CD4-positive, alpha-beta T cell treated with Interleukin-17A for 4 hours (primary cell): Measurements from ENCODE around the gene ELAPOR2.
"Not testable (repeated sequence)": the region's sequence is repeated elsewhere in the genome, so short reads cannot be mapped to it uniquely, and the experiment has no call there.

Source experiments
- DNase-seq: peaks from one replicate; pipeline ENCODE4 v3.0.0-alpha.2; 2020; ENCODE audit warnings: mixed read lengths

Gene ELAPOR2

DNA sequence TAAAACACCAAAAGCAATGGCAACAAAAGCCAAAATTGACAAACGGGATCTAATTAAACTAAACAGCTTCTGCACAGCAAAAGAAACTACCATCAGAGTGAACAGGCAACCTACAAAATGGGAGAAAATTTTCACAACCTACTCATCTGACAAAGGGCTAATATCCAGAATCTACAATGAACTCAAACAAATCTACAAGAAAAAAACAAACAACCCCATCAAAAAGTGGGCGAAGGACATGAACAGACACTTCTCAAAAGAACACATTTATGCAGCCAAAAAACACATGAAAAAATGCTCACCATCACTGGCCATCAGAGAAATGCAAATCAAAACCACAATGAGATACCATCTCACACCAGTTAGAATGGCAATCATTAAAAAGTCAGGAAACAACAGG, 14.7 kb downstream of the ELAPOR2 start:
- not testable (repeated sequence) for DNase-seq

DNA sequence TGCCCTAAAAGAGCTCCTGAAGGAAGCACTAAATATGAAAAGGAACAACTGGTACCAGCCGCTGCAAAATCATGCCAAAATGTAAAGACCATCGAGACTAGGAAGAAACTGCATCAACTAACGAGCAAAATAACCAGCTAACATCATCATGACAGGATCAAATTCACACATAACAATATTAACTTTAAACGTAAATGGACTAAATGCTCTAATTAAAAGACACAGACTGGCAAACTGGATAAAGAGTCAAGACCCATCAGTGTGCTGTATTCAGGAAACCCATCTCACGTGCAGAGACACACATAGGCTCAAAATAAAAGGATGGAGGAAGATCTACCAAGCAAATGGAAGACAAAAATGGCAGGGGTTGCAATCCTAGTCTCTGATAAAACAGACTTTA, 17.9 kb downstream of the ELAPOR2 start:
- not testable (repeated sequence) for DNase-seq

DNA sequence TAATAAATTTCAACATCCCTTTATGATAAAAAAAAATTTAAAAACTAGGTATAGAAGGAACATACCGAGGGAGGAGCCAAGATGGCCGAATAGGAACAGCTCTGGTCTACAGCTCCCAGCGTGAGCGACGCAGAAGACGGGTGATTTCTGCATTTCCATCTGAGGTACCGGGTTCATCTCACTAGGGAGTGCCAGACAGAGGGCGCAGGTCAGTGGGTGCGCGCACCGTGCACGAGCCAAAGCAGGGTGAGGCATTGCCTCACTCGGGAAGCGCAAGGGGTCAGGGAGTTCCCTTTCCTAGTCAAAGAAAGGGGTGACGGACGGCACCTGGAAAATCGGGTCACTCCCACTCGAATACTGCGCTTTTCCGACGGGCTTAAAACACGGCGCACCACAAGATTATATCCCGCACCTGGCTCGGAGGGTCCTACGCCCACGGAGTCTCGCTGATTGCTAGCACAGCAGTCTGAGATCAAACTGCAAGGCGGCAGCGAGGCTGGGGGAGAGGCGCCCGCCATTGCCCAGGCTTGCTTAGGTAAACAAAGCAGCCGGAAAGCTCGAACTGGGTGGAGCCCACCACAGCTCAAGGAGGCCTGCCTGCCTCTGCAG, 19.7 kb downstream of the ELAPOR2 start:
- not testable (repeated sequence) for DNase-seq

DNA sequence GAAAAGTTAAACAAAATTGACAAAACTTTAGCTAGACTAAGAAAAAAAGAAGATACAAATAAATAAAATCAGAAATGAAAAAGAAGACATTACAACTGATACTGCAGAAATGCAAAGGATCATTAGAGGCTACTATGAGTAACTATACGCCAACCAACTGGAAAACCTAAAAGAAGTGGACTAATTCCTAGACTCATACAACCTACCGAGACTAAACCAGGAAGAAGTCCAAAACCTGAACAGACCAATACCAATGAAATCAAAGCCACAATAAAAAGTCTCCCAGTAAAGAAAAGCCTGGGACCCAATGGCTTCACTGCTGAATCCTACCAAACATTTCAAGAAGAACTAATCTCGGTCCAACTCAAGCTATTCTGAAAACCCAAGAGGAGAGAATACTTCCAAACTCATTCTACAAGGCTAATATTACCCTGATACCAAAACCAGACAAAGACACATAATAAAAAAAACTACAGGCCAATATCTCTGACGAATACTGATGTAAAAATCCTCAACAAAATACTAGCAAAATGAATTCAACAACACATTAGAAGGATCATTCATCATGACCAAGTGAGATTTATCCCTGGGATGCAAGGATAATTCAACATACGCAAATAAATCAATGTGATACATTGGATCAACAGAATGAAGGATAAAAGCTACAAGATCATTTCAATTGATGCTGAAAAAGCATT, 20.3 kb downstream of the ELAPOR2 start:
- DNase-seq: no peak

DNA sequence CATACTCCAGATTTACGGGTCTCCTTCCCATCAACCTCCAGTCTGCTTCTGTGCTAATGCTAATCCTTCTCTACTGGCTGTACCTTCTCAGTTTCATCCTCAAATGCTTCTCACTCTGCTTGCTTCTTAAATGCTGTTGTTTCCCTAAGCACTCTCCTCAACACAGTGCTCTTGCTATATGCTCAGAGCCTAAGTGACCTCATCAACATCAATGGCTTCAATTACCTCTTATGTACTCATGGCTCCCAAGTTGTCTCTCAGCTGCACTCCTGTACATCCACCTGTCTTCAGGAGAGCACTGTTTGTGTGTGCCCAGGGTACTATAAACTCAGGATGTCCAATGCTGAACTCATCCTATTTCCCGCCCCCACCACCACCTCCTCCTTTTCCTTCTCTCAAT, 22.5 kb downstream of the ELAPOR2 start:
- DNase-seq: no peak

DNA sequence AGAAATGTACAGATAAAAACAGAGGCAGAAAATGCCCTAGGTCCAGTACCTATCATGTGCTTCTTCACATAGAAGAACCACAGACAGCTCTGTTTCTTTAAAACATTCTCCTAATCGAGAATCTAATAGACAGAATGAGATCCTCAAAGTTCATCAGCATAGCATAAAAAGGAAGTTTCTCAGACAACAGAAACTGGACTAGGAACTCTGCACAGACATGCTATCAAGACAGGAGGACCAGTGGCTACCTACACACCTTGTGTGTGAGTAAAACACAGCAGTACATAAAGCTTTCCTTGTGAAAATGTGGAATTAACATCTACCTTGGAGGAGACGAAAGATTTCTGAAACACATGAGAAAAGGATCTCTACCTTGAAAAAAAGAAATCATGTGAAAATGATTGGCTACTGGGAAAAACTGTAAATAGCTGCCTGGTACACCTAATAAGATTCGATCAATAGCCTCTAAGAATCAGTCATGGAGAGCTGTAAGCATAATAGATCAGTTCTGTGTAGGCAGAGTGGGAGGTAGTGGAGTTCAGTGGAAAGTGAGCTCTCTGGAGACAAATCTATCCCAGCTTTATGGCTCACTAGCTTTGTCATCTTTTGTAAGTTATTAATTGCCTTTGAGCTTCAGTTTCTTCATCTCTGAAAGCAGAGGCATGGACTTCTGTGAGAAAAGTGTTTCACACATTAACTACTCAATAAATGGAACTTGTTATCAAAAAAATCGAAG, 26.7 kb downstream of the ELAPOR2 start:
- no peak for DNase-seq

DNA sequence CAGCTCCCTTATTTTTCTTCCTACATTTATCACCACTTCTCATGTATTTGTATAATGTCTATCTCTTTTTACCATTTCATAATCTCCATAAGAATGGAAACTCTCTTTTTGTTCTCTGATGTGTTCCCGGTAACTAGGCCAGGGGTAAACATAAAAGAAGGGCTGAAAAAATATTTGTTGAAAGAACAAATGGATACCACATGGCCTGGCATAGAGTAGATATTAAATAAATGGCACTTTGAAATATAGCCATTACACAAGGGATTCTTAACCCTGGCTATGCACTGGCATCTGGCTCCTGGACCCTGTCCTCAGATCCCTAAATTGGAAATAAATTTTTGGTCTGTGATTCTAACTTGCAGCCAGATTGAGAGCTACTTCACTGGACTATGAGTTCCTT, 30.4 kb downstream of the ELAPOR2 start:
- no peak for DNase-seq

DNA sequence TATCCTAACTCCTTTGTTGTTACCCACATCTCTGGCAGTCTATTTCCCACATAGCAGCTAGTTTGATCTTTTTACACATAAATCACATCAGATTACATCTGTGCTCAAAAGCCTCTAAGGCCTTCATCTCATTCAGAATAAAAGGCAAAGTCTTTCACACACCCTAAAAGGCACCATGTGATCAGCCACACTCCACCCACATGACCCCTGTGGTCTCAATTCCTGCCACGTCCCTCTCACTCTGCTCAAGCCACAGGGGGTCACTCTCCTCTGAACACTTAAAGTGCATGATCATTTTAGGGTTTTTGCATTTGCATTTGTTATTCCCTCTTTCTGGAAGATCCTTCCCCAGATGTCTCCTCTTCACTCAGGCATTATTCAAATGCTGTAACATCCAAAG, 30.8 kb downstream of the ELAPOR2 start:
- DNase-seq: no peak

DNA sequence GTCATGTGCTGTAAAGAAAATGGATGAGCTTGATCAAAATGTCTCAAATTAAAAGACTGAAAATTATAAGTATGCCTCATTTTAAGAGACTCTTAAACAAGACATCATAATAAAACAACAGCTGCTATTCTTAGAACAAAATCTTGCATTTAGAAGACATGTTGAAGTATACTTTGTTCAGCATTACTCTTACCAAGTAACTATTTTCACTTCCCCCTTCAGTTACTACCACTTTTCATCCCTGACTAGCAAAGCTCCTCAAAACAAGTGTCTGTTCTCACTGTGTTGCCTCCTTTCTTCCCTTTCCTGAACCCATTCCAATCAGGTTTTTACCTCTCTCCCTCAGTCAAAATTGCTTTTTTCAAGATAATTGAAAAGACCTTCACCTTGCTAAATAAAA, 31.6 kb downstream of the ELAPOR2 start:
- no peak for DNase-seq

DNA sequence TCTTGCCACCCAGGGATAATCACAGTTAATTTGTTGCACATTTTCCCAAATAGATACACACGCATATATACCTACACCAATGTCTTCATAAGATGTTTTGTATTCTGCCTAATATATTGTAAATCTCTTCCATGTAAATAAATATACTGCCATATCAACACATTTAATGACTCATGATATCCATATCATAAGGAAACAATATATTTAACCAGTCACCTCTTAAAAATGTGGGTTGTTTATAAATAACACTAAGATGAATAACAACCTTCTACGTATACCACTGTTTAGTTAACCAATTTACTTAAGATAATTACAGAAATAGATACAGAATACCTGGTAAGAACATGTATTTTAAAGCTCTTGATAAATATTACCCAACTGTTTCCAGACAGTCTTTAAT, 38.2 kb downstream of the ELAPOR2 start:
- no peak for DNase-seq

DNA sequence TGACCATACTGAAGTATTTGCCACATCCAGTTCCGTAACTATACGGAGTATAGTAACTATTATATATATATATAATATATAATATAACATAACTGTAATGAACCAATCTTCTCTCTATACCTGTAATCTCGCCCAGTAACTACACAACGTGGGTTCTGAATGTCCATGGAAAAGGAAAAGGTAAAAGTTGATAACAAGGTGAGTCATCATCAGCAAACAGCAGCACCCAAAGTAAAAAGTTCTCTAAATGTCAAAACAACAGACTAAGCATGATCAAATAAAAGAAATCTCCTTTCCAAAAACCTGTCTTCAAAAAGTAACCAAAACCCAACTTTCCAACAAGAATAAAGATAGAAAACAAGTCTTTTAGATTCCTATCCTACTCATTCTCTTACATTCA, 42.8 kb downstream of the ELAPOR2 start:
- no peak for DNase-seq

DNA sequence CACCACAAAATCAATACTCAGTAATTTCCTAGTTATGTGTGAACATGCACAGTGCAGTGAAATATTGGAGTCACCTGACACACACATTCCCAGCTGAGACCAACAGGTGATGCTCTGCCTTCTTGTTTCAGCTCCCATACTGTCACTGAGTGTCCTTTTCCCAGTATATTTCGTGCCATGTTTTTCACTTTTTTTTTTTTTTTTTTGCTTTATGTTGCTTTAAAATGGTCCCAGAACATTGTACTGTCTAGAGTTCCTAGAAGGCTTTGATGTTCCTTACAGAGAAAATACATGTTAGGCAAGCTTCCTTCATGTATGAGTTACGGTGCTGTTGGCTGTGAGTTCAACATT, 45.6 kb downstream of the ELAPOR2 start:
- DNase-seq: no peak

DNA sequence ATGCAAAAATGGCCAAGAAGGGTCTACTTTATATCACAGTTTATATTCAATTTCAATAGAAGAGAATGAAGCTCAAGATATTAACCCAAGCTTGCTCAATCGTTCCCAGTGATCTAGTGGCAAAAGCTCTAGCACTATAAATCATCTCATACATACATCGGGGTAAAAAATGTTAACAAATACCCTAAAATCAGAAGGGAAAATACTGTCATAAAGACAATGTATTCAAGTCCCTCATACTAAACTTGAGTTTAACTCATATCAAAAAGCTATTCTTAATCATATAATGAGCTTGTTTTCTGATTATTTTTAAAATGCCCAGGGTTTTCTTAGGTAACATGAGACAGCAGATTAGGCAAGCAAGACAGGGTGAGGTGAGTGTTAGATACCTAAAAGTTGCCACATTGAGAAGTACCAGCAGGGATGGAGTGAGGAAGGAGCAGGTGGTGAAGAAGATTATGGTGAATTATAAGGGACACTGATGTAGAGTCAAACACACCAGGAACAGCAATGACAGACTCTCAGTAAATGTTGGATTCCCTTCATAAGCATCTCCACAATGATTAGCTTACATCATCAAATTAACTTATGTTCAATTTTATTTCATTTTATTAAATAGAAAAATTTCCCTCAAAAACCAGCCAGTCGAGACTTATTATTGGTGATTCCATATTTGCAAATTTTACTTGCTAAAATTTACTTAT, 46.2 kb downstream of the ELAPOR2 start:
- no peak for DNase-seq
